Measurements from ENCODE around the gene PDK2. TPM values are rescaled to one million over a fixed set of nuclear protein-coding genes. Genes with fewer than 3 reads are reported as not detected.
A peak's percentile ranks its signal among the peaks of the same experiment; 100 is the strongest.

Gene PDK2
- total and polyA plus RNA-seq, 9 of the 15 experiments (the other 6 are each of a cell fraction or from before 2014, with no cell fraction given): 0.03 to 2.5 (median 1.4) TPM

DNA sequence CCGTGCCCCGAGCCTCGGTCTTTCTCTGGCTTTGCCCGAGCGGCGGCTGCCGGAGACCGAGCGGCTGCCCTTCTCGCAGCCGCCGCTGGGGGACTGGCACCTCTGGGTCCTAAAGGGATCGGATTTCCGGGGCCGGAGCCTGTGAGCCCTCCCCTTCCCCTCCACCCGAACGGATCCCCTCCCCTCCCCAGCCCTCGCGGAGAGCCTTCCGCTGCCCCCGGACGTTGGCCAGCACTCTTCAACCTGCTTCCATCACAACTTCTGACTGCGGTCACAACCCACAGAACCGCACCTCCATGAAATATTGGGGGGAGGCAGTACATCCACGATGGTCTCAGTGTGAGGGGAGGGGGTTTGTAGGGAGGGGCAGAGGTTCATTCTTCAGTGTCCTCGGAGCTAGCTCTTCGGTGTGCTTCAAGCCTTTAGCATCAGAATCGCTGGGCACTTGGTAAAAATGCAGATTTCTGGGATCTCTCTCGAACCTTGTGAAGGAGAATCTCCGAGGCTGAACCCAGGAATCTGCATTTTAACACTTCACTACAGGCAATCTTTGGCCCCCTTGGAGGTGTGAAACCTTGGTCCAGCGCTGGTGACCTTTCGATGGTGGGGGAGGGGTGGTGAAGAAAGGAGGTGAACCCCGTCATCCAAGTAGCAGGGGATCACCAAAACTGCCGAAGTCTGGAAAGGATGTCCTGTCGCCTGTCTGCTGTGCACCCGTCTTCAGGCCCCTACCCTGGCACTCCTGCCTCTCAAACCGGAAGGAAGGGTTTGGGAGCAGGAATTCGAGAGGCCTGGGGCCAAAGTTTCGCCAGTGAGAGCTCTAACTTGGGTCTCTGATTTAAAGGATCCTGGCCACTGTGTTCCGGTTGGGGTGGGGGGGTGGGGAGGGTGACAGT lies 56.1 kb downstream of the PDK2 start (continued):
- TF ChIP-seq FOSL1 (tag; conservative IDR thresholded peaks at IDR 0.05): 0 out of 2 replicates have a peak, but pooled peaks have one; percentile 12
- TF ChIP-seq NR1H2 (CRISPR knock-in tag; IDR thresholded peaks at IDR 0.05): no peak
- TF ChIP-seq, protein P1, sequence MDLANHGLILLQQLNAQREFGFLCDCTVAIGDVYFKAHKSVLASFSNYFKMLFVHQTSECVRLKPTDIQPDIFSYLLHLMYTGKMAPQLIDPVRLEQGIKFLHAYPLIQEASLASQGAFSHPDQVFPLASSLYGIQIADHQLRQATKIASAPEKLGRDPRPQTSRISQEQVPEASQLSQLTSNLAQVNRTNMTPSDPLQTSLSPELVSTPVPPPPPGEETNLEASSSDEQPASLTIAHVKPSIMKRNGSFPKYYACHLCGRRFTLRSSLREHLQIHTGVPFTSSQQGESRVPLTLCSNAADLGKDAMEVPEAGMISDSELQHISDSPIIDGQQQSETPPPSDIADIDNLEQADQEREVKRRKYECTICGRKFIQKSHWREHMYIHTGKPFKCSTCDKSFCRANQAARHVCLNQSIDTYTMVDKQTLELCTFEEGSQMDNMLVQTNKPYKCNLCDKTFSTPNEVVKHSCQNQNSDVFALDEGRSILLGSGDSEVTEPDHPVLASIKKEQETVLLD (IDR thresholded peaks at IDR 0.05): no peak
- TF ChIP-seq, protein P2, sequence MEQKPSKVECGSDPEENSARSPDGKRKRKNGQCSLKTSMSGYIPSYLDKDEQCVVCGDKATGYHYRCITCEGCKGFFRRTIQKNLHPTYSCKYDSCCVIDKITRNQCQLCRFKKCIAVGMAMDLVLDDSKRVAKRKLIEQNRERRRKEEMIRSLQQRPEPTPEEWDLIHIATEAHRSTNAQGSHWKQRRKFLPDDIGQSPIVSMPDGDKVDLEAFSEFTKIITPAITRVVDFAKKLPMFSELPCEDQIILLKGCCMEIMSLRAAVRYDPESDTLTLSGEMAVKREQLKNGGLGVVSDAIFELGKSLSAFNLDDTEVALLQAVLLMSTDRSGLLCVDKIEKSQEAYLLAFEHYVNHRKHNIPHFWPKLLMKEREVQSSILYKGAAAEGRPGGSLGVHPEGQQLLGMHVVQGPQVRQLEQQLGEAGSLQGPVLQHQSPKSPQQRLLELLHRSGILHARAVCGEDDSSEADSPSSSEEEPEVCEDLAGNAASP (IDR thresholded peaks at IDR 0.05): no peak
- TF ChIP-seq KLF1 (tag; IDR thresholded peaks at IDR 0.05): no peak
- no peak for TF ChIP-seq HDAC3 (IDR thresholded peaks at IDR 0.05; ENCODE audit: borderline replicate concordance, partially characterized antibody)
- no peak for TF ChIP-seq ZNF445 (CRISPR knock-in tag; IDR thresholded peaks at IDR 0.05; ENCODE audit: low read depth)
- no peak for TF ChIP-seq SETDB1 (IDR thresholded peaks at IDR 0.05; ENCODE audit: low read length)
- no peak for TF ChIP-seq ZNF717 (CRISPR knock-in tag; IDR thresholded peaks at IDR 0.05)
- TF ChIP-seq, protein P3, sequence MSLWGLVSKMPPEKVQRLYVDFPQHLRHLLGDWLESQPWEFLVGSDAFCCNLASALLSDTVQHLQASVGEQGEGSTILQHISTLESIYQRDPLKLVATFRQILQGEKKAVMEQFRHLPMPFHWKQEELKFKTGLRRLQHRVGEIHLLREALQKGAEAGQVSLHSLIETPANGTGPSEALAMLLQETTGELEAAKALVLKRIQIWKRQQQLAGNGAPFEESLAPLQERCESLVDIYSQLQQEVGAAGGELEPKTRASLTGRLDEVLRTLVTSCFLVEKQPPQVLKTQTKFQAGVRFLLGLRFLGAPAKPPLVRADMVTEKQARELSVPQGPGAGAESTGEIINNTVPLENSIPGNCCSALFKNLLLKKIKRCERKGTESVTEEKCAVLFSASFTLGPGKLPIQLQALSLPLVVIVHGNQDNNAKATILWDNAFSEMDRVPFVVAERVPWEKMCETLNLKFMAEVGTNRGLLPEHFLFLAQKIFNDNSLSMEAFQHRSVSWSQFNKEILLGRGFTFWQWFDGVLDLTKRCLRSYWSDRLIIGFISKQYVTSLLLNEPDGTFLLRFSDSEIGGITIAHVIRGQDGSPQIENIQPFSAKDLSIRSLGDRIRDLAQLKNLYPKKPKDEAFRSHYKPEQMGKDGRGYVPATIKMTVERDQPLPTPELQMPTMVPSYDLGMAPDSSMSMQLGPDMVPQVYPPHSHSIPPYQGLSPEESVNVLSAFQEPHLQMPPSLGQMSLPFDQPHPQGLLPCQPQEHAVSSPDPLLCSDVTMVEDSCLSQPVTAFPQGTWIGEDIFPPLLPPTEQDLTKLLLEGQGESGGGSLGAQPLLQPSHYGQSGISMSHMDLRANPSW (CRISPR knock-in tag; IDR thresholded peaks at IDR 0.05): no peak
- TF ChIP-seq BCL6 (CRISPR knock-in tag; IDR thresholded peaks at IDR 0.05): no peak
- TF ChIP-seq, protein P4, sequence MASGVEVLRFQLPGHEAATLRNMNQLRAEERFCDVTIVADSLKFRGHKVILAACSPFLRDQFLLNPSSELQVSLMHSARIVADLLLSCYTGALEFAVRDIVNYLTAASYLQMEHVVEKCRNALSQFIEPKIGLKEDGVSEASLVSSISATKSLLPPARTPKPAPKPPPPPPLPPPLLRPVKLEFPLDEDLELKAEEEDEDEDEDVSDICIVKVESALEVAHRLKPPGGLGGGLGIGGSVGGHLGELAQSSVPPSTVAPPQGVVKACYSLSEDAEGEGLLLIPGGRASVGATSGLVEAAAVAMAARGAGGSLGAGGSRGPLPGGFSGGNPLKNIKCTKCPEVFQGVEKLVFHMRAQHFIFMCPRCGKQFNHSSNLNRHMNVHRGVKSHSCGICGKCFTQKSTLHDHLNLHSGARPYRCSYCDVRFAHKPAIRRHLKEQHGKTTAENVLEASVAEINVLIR (CRISPR knock-in tag; IDR thresholded peaks at IDR 0.05): no peak
- TF ChIP-seq YY1 (IDR thresholded peaks at IDR 0.05; ENCODE audit: borderline replicate concordance in 1 of 3, control insufficient read depth in 1 of 3, extremely low read depth in 1 of 3, insufficient read depth in 3 of 3, insufficient read length in 1 of 3, insufficient replicate concordance in 2 of 3, low read depth in 1 of 3, low read length in 2 of 3): peak in 1 of 3 experiments; percentile 30
- no peak for TF ChIP-seq DIDO1 (tag; IDR thresholded peaks at IDR 0.05; ENCODE audit: low read depth)
- TF ChIP-seq, protein P5, sequence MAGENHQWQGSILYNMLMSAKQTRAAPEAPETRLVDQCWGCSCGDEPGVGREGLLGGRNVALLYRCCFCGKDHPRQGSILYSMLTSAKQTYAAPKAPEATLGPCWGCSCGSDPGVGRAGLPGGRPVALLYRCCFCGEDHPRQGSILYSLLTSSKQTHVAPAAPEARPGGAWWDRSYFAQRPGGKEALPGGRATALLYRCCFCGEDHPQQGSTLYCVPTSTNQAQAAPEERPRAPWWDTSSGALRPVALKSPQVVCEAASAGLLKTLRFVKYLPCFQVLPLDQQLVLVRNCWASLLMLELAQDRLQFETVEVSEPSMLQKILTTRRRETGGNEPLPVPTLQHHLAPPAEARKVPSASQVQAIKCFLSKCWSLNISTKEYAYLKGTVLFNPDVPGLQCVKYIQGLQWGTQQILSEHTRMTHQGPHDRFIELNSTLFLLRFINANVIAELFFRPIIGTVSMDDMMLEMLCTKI (IDR thresholded peaks at IDR 0.05; ENCODE audit: partially characterized antibody): no peak
- TF ChIP-seq POLR2AphosphoS2 (IDR thresholded peaks at IDR 0.05; ENCODE audit: low read length): no peak

All from K562 (cell line).